Immature natural killer cell (primary cell): ENCODE results near the gene PLAAT2. TPM values are rescaled to one million over a fixed set of nuclear protein-coding genes. Genes with fewer than 3 reads are reported as not detected.

ENCODE experiments used
- DNase-seq, 3 donors: peaks; one replicate each; pipeline ENCODE4 v3.0.0; 2022; ENCODE audit warnings: mixed read lengths in 1 of 3
- H3K27ac Mint-ChIP-seq, 6 donors: one replicate each; pipeline ENCODE4 v1.8.0; 2020; ENCODE audit warnings: mixed read lengths in 6 of 6, mild to moderate bottlenecking in 5 of 6, inconsistent platforms in 4 of 6, moderate library complexity in 3 of 6
- H3K27me3 Mint-ChIP-seq, 3 donors: one replicate each; pipeline ENCODE4 v1.8.0; 2020 to 2021; ENCODE audit warnings: low read depth in 3 of 3, mild to moderate bottlenecking in 3 of 3, mixed read lengths in 3 of 3, moderate library complexity in 3 of 3, inconsistent platforms in 1 of 3
- H3K36me3 Mint-ChIP-seq, 3 donors: one replicate each; pipeline ENCODE4 v1.8.0; 2020; ENCODE audit warnings: mixed read lengths in 3 of 3, inconsistent platforms in 2 of 3, mild to moderate bottlenecking in 2 of 3
- H3K4me1 Mint-ChIP-seq, 2 donors: one replicate each; pipeline ENCODE4 v1.8.0; 2020; ENCODE audit warnings: inconsistent platforms in 2 of 2, mild to moderate bottlenecking in 2 of 2, mixed read lengths in 2 of 2, moderate library complexity in 1 of 2
- H3K4me3 Mint-ChIP-seq, 5 donors: one replicate each; pipeline ENCODE4 v1.8.0; 2020; ENCODE audit warnings: mild to moderate bottlenecking in 5 of 5, mixed read lengths in 5 of 5, inconsistent platforms in 3 of 5, moderate library complexity in 3 of 5
- H3K9me3 Mint-ChIP-seq, 6 donors: one replicate each; pipeline ENCODE4 v1.8.0; 2020; ENCODE audit warnings: mild to moderate bottlenecking in 6 of 6, mixed read lengths in 6 of 6, inconsistent platforms in 4 of 6, moderate library complexity in 3 of 6
- polyA plus RNA-seq, 3 donors: library from polyadenylated mRNA; unstranded; fragments of 300-500 nt; fragmentation: Illumina TruSeq; gene quantifications; one replicate each; pipeline ENCODE4 v1.2.3, GENCODE V29; 2021

PLAAT2 gene
- polyA plus RNA-seq, 3 donors from 2014 or later = 2.8 to 3.0 TPM; not detected in 1

- H3K4me1 Mint-ChIP-seq = peaks cover 28 to 34% of the 10 kb centered on the region in 2 donors
- H3K4me3 Mint-ChIP-seq = no peak overlapping the region
- H3K27me3 Mint-ChIP-seq = peaks cover 0 to 2% (median 0%) of the 10 kb centered on the region in 3 donors
- DNase-seq = no peak
- no peak overlapping the region for H3K27ac Mint-ChIP-seq
- peaks cover 0 to 6% (median 0%) of the 10 kb centered on the region in 3 donors for H3K36me3 Mint-ChIP-seq
- H3K9me3 Mint-ChIP-seq = no peaks in the 10 kb centered on the region
Measured at GRCh38 chr11:63516109-63516508, 47.1 kb downstream of the PLAAT2 start.

- Mint-ChIP-seq H3K27ac (no peak overlapping the region), H3K36me3 (no peaks in the 10 kb centered on the region), H3K9me3 (no peaks in the 10 kb centered on the region), H3K4me3 (no peak overlapping the region), H3K4me1 (peaks cover 8 to 9% of the 10 kb centered on the region in 2 donors), H3K27me3 (peaks cover 0 to 2% (median 0%) of the 10 kb centered on the region in 3 donors)
- no peak for DNase-seq
Measured at GRCh38 chr11:63512816-63513215, 50.4 kb downstream of the PLAAT2 start.

- Mint-ChIP-seq H3K27ac (peak overlapping the region in 1 of 6 donors; percentile 61), H3K27me3 (peaks cover 0 to 3% (median 0%) of the 10 kb centered on the region in 3 donors), H3K4me3 (no peak overlapping the region), H3K9me3 (no peaks in the 10 kb centered on the region), H3K4me1 (peaks cover 5 to 11% of the 10 kb centered on the region in 2 donors), H3K36me3 (no peaks in the 10 kb centered on the region)
- DNase-seq = no peak
Measured at GRCh38 chr11:63511048-63511748, 52.0 kb downstream of the PLAAT2 start.

- H3K4me3 Mint-ChIP-seq = no peak overlapping the region
- no peak overlapping the region for H3K27ac Mint-ChIP-seq
- DNase-seq = no peak
- peaks cover 0 to 3% (median 0%) of the 10 kb centered on the region in 3 donors for H3K27me3 Mint-ChIP-seq
- no peaks in the 10 kb centered on the region for H3K36me3 Mint-ChIP-seq
- H3K4me1 Mint-ChIP-seq = peaks cover 12 to 18% of the 10 kb centered on the region in 2 donors
- H3K9me3 Mint-ChIP-seq = no peaks in the 10 kb centered on the region
Measured at GRCh38 chr11:63510360-63511047, 52.7 kb downstream of the PLAAT2 start.

- Mint-ChIP-seq H3K36me3 (no peaks in the 10 kb centered on the region), H3K4me3 (no peak overlapping the region), H3K27me3 (peaks cover 0 to 3% (median 2%) of the 10 kb centered on the region in 3 donors), H3K27ac (no peak overlapping the region), H3K4me1 (peaks cover 18 to 23% of the 10 kb centered on the region in 2 donors), H3K9me3 (no peaks in the 10 kb centered on the region)
- no peak for DNase-seq
Measured at GRCh38 chr11:63508745-63509144, 54.4 kb downstream of the PLAAT2 start.

GRCh38 chr11:63508009-63508408, 55.2 kb downstream of the PLAAT2 start:
- Mint-ChIP-seq H3K4me1 (peaks cover 18 to 23% of the 10 kb centered on the region in 2 donors), H3K27ac (no peak overlapping the region), H3K27me3 (peaks cover 0 to 3% (median 2%) of the 10 kb centered on the region in 3 donors), H3K9me3 (peaks cover 0 to under 1% (median 0%) of the 10 kb centered on the region in 6 donors), H3K4me3 (no peak overlapping the region), H3K36me3 (no peaks in the 10 kb centered on the region)
- no peak for DNase-seq

- no peaks in the 10 kb centered on the region for H3K36me3 Mint-ChIP-seq
- H3K27me3 Mint-ChIP-seq = peaks cover 0 to 3% (median 2%) of the 10 kb centered on the region in 3 donors
- peaks cover 0 to 3% (median 0%) of the 10 kb centered on the region in 6 donors for H3K9me3 Mint-ChIP-seq
- H3K4me3 Mint-ChIP-seq = no peak overlapping the region
- H3K27ac Mint-ChIP-seq = peak overlapping the region in 2 of 6 donors; percentile 38 to 59
- DNase-seq = no peak
- H3K4me1 Mint-ChIP-seq = peaks cover 18 to 23% of the 10 kb centered on the region in 2 donors
Measured at GRCh38 chr11:63507511-63507910, 55.7 kb downstream of the PLAAT2 start.

GRCh38 chr11:63506876-63507275, 56.3 kb downstream of the PLAAT2 start:
- no peak for DNase-seq
- H3K9me3 Mint-ChIP-seq = peaks cover 0 to 3% (median 0%) of the 10 kb centered on the region in 6 donors
- peaks cover 0 to 5% (median 3%) of the 10 kb centered on the region in 3 donors for H3K27me3 Mint-ChIP-seq
- no peak overlapping the region for H3K4me3 Mint-ChIP-seq
- no peak overlapping the region for H3K27ac Mint-ChIP-seq
- H3K4me1 Mint-ChIP-seq = peaks cover 18 to 23% of the 10 kb centered on the region in 2 donors
- H3K36me3 Mint-ChIP-seq = no peaks in the 10 kb centered on the region

- H3K27me3 Mint-ChIP-seq = peaks cover 0 to 5% (median 3%) of the 10 kb centered on the region in 3 donors
- no peaks in the 10 kb centered on the region for H3K36me3 Mint-ChIP-seq
- H3K4me1 Mint-ChIP-seq = peaks cover 18 to 23% of the 10 kb centered on the region in 2 donors
- H3K27ac Mint-ChIP-seq = peak within 1 kb of the TSS in 1 of 6 donors; percentile 50
- H3K4me3 Mint-ChIP-seq = peak within 1 kb of the TSS in 3 of 5 donors; percentile 13 to 48 (median 46)
- peak in 1 of 3 donors; percentile 17 for DNase-seq
- H3K9me3 Mint-ChIP-seq = peaks cover 0 to 3% (median 1%) of the 10 kb centered on the region in 6 donors
Measured at GRCh38 chr11:63505857-63506528, 57.2 kb downstream of the PLAAT2 start, which contains the start of gene LGALS12. LGALS12 (plus strand) TSS chr11:63506084; CDS start chr11:63506459, 375 bp downstream.

GRCh38 chr11:63504933-63505586, 58.1 kb downstream of the PLAAT2 start:
- peak overlapping the region in 1 of 6 donors; percentile 50 for H3K27ac Mint-ChIP-seq
- no peak for DNase-seq
- H3K27me3 Mint-ChIP-seq = peaks cover 0 to 5% (median 3%) of the 10 kb centered on the region in 3 donors
- peaks cover 6 to 12% (median 8%) of the 10 kb centered on the region in 6 donors for H3K9me3 Mint-ChIP-seq
- peaks cover 18 to 23% of the 10 kb centered on the region in 2 donors for H3K4me1 Mint-ChIP-seq
- peaks cover 0 to 7% (median 7%) of the 10 kb centered on the region in 3 donors for H3K36me3 Mint-ChIP-seq
- H3K4me3 Mint-ChIP-seq = peak overlapping the region in 1 of 5 donors; percentile 48

GRCh38 chr11:63504054-63504453, 59.1 kb downstream of the PLAAT2 start:
- Mint-ChIP-seq H3K4me1 (peaks cover 18 to 23% of the 10 kb centered on the region in 2 donors), H3K27me3 (peaks cover 0 to 7% (median 3%) of the 10 kb centered on the region in 3 donors), H3K9me3 (peaks cover 6 to 21% (median 13%) of the 10 kb centered on the region in 6 donors), H3K27ac (peak overlapping the region in 1 of 6 donors; percentile 29), H3K4me3 (no peak overlapping the region), H3K36me3 (peaks cover 0 to 17% (median 14%) of the 10 kb centered on the region in 3 donors)
- no peak for DNase-seq

- H3K4me3 Mint-ChIP-seq = no peak overlapping the region
- peaks cover 0 to 7% (median 3%) of the 10 kb centered on the region in 3 donors for H3K27me3 Mint-ChIP-seq
- peak overlapping the region in 1 of 6 donors; percentile 18 for H3K27ac Mint-ChIP-seq
- DNase-seq = no peak
- peaks cover 18 to 23% of the 10 kb centered on the region in 2 donors for H3K4me1 Mint-ChIP-seq
- H3K9me3 Mint-ChIP-seq = peaks cover 6 to 21% (median 13%) of the 10 kb centered on the region in 6 donors
- peaks cover 0 to 17% (median 14%) of the 10 kb centered on the region in 3 donors for H3K36me3 Mint-ChIP-seq
Measured at GRCh38 chr11:63503492-63503891, 59.7 kb downstream of the PLAAT2 start.
